NOMO-1 (cell line): Measurements from ENCODE around the gene ZNF560.
A peak's percentile ranks its signal among the peaks of the same experiment; 100 is the strongest.
"Not testable (repeated sequence)": the region's sequence is repeated elsewhere in the genome, so short reads cannot be mapped to it uniquely, and the experiment has no call there.

ENCODE experiments used
- DNase-seq, 2 experiments: peaks; one replicate each; lab custom pipeline; 2025; ENCODE audit not compliant: unreplicated experiment in 2 of 2; lab: John Stamatoyannopoulos, UW

ZNF560 gene

DNA sequence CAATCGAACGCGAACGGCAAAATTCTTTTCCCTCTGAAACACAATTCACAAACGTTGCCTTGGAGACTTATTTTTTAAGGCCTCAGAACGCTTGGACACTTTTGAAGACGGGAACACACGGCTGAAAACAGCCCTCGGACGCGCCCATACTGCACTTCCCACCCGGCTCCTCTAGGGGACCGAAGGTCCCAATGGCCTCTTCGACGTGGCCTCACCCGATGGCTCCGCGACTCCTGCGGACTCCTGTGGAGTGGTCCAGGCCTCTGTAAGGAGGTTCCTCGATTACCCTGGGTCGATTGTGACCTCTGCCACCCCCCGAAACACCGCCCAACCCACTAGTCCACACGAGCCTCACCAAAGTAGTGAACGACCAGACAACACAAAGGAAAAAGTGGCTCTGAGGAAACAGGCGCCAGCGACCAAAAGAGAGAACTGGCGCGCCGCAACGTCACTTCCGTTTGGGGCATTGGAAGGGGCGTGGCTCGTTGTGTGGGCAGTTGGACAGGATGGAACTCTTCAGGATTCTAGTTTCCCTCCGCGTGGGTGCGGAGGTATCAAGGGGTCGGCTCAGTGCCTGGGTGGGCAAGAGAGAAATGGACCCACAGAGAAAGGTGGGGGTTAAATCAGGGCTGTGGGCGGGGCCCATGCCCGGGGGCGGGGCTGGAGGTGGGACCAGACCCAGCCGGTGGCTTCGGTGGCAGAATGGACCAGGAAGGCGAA is at the start of gene ZNF560:
Gene ZNF560, minus strand, starts transcription at position 434 of the 720 bp plus-strand sequence. CDS start 23,303 bp downstream, outside the sequence.
- no peak for DNase-seq

DNA sequence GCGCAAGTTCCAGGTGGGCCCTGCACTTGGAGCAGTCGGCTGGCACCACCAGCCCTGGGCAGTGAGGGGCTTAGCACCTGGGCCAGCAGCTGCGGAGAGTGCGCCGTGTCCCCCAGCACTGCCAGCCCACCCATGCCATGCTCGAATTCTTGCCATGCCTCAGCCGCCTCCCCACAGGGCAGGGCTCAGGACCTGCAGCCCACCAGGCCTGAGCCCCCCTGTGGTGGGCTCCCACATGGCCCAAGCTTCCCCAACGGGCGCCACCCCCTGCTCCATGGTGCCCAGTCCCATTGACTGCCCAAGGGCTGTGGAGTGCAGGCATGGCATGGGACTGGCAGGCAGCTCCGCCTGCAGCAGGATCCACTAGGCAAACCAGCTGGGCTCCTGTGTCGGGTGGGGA is 49.5 kb upstream of the ZNF560 start:
- no peak for DNase-seq

DNA sequence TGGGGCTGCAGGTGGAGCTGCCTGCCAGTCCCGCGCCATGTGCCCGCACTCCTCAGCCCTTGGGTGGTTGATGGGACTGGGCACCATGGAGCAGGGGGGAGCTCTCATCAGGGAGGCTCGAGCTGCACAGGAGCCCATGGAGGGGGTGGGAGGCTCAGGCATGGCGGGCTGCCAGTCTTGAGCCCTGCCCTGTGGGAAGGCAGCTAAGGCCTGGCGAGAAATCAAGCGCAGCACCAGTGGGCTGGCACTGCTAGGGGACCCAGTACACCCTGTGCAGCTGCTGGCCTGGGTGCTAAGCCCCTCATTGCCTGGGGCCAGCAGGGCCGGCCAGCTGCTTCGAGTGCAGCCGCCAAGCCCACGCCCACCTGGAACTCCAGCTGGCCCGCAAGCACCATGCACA is 42.9 kb upstream of the ZNF560 start:
- DNase-seq: not testable (repeated sequence)

DNA sequence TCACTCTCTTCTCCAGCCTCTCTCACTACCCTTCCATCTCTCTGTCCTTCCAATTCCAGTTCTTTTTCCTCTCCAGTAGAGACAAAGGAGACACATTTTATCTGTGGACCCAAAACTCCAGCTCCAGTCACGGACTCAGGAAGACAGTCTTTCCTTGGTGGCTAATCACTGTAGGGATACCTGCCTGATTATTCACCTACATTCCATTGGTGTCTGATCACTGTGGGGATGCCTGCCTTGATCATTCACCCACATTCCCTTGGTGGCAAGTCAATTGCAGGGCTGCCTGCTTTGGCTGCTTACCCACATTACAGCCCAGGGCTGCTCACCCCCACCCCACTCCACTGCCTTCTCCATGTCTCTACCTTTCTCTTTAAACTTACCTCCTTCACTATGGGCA is 41.5 kb upstream of the ZNF560 start:
- not testable (repeated sequence) for DNase-seq

DNA sequence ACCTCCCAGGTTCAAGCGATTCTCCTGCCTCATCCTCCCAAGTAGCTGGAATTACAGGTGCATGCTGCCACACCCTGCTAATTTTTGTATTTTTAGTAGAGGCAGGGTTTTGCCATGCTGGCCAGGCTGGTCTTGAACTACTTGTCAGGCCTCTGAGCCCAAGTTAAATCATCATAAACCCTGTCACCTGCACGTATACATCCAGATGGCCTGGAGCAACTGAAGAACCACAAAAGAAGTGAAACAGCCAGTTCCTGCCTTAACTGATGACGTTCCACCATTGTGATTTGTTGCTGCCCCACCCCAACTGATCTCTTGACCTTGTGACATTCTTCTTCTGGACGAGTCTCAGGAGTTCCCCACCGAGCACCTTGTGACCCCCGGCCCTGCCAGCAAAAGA is 40.8 kb upstream of the ZNF560 start:
- DNase-seq: not testable (repeated sequence)

DNA sequence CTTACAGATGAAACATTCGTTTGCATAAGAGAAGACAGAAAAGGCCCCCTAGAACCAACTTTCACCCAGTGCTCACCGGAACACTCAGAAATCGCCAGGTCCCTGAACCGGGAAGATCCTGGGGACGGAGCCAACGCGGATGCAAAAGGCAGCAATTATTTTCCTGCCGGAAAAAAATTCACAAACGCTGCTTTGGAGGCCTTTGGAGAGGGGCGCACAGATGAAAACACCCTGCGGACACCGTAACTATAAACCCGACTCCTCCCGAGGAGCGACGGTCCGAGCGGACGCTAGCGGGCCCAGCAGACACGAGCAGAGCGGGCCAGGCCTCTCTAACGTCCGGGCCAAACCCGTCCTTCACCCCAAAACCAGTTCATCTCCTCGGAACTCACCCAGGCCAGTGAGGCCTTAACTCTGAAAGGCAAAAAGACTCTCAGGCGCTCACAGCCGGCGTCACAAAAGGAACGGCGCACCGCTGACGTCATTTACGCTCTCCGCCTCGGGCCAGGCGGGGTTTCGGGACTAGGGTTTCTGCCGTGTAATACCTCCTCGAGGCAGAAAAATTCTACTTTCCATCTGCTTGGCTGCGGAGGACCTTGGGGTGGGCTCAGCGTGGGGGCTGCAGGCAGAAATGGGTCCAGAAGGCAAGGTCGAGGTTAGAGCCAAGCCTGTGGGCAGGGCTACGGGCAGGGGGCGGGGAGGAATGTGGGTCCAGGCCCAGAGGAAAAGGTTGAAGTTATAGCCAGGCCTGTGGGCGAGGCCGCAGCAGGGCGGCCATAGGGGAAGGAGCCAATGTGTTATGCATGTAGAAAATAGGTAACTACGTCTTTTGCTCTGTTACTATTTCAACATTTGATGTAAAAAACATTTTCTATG is 40.0 kb upstream of the ZNF560 start, which contains the start of gene ZNF426:
Gene ZNF426, minus strand, starts transcription at position 463 of the 876 bp plus-strand sequence. CDS start 2,413 bp downstream, outside the sequence.
- DNase-seq: peak; percentile 86 to 90

DNA sequence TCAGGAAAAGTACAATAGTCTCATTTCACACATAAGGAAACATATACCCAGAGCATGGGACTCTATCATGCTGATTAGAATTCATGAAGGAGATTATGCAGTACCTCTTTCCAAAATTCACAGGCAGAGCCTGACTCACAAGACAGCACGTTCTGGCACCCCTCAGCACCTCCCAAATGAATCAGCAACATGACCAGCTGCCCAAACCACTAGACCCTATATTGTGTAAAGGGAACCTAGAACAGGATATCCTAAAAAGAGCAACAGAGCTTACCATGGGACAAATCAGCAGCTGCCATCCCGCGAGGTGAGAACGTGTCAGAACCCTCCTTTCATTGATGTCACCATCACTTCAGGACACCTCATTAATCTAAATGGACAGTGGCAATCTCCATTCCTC is 37.5 kb upstream of the ZNF560 start:
- DNase-seq: no peak

DNA sequence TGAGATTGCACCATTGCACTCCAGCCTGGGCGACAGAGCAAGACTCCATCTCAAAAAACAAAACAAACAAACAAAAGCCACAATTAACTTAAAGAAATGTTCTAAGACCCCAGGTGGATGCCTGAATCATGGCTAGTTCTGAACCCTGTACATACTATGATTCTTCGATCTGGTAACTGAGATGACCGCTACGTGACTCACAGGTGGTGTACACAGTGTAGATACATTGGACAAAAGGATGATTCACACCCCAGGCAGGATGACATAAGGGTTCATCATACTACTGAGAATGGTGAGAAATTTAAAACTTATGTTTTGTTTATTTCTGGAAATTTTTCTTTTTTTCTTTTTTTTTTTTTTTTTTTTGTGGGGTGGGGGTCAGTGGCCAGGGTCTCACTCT is 33.5 kb upstream of the ZNF560 start:
- no peak for DNase-seq

DNA sequence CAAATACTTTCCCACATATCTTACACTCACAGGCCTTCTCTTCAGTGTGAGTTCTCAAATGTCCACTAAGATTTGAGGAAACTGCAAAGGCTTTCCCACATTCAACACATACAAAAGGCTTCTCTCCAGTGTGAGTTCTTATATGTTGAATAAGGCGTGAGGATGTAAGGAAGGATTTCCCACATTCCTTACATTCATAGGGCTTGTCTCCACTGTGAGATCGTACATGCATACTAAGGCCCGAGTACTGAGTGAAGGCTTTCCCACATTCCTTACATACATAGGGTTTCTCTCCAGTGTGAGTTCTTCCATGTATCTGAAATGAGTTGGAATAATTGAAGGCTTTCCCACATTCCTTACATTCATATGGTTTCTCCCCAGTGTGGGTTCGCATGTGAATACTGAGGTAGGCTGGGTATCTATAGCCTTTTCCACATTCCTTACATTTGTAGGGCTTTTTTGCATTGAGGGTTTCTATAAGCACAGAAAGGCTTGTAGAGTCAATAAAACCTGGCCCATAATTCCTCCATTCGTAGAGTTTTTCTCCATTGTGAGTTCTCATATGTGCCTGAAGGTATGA is 30.4 kb upstream of the ZNF560 start:
- no peak for DNase-seq

DNA sequence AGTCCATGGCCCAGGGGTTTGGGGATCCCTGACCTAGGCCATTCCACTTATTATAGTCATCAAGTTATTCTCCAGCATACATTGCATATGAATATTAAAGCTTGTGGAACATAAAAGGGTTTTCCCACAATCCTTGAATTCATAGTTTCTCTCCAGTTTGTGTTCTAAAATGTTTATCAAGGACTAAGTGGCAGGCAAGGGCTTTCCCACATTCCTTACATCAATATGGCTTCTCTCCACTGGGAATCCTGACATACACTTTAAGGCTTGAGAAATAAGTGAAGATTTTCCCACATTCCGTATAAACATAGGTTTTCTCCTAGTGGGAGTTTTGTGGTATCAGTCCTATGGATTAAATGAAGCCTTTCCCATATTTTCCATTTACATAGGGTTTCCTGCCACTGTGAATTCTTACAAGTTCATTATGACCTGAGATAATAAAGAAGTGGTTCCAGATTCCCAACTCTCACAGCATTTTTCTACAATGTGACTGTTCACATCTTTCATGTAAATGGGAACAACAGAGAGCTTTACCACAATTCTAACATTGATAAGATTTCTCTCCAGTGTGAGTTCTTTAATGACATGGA is 25.6 kb upstream of the ZNF560 start:
- DNase-seq: no peak

DNA sequence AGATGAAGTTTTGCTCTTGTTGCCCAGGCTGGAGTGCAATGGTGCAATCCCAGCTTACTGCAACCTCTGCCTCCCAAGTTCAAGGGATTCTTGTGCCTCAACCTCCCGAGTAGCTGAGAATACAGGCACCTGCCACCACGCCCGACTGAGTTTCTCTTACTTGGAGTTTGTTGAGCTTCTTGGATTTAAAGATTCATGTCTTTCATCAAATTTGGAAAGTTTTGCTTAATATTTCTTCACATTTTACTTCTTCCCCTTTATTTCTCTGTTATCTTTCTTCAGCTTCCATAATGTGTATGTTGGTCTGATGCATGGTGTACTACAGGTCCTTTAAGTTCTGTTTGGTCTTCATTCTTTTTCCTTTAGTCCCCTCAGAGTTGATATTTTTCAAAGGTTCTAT is 8.9 kb upstream of the ZNF560 start:
- no peak for DNase-seq

DNA sequence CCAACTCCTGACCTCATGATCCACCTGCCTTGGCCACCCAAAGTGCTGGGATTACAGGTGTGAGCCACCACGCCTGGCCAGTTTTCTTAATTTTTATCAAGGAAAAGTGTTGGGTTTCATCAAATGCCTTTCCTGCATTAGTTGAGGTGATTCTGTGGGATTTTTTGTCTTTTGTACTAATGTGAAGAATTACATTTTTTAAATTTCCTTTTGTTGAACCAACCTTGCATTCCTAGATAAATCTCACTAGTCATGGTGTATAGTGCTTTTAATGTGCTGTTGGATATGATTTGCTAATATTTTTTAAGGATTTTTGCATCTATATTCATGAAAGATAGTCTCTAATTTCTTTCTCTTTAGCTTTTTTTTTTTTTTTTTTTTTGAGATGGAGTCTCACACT is 2.4 kb upstream of the ZNF560 start:
- DNase-seq: no peak

DNA sequence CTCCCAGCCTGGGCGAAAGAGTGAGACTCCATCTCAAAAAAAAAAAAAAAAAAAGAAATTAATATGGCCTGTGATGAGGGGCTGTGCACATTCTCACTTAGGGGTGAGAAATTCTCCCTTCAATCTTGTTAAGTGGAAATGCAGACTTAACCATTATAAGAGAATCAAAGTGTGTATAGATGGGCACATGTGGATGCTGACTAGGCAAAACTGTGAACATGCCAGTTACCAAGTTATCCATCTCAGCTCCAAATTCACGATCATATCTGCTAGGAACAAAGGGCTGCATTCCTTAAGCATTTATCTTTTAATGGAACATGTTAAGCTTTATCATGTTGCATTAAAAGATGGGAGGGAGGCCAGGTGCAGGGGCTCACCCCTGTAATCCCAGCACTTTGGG is 4.3 kb downstream of the ZNF560 start:
- no peak for DNase-seq

DNA sequence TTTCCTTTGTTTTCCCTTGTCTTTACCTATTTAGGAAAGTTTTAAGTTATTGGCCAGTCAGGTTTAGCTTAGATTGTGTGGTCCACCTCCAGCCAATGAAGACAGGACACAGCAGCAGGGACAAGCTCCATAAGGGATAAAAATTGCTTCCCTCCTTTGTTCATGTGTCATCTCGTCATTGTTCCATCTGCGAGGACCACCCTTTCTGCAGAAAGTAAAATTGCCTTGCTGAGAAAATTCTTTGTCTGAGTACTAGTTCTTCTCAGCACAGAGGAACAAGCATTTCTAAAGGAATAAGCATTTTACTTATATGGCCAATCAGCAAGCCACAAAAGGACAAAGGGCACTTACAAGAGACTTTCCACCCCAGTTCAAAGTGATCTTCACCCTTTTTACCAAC is 11.4 kb downstream of the ZNF560 start:
- DNase-seq: no peak

DNA sequence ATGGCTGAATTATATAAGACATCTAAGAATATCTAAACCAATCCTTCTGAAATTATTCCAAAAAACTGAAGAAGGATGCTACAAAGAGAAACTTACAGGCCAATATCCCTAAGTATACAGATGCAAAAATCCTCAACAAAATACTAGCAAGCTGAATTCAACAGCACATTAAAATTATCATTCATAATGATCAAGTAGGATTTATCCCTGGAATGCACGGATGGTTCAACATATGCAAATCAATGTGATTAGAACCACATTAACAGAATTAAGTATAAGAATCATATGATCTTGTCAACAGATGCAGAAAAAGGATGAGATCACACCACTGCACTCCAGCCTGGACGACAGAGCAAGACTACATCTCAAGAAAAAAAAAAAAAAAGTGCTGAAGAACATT is 13.3 kb downstream of the ZNF560 start:
- no peak for DNase-seq

DNA sequence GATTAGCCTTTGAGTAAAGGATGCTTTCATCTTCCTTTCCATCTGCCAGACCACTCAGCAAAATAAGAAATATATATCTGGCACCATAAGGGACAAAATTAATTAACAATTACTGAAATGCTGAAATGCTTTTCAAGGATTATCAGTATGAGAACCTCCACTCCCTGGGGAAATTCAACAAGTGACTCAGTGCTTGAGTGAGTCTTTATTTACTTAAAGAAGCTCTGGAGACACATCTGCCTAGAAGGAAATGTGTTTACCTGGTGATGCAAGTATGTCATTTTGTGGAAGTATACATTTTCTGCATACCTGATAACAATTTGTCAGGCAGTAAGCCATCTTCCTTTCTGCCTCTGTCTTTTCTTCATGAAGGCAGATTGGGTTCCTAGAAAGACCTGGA is 23.4 kb downstream of the ZNF560 start:
- DNase-seq: no peak

DNA sequence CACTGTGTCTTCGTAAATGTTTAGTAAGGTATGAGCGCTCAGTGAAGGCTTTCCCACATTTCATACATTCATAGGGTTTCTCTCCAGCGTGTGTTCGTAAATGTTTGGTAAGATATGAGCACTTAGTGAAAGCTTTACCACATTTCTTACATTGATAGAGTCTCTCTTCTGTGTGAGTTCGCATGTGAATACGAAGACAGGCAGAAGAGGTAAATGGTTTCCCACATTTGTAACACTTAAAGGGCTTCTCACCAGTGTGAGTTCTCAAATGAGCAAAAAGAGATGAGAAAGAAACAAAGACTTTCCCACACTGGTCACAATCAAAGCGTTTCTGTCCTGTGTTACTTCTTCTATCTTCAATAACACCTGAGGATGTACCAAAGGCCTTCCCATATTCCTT is 31.3 kb downstream of the ZNF560 start:
- no peak for DNase-seq

DNA sequence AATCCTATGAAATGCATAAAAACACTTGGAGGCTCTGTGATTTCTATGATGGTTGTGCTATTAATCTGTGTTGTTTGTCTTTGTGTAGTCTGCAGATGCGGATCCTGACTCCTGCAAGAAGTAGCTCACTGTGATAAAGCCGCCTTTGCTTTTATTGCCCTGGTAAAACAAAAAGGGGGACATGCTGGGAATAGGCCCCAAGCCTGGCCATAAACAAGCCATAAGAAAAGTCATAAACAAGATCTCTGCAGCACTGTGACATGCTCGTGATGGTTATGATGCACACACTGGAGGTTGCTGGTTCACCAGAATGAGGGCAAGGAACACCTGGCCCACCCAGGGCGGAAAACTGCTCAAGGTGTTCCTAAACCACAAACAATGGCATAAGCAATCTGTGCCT is 36.5 kb downstream of the ZNF560 start:
- no peak for DNase-seq

DNA sequence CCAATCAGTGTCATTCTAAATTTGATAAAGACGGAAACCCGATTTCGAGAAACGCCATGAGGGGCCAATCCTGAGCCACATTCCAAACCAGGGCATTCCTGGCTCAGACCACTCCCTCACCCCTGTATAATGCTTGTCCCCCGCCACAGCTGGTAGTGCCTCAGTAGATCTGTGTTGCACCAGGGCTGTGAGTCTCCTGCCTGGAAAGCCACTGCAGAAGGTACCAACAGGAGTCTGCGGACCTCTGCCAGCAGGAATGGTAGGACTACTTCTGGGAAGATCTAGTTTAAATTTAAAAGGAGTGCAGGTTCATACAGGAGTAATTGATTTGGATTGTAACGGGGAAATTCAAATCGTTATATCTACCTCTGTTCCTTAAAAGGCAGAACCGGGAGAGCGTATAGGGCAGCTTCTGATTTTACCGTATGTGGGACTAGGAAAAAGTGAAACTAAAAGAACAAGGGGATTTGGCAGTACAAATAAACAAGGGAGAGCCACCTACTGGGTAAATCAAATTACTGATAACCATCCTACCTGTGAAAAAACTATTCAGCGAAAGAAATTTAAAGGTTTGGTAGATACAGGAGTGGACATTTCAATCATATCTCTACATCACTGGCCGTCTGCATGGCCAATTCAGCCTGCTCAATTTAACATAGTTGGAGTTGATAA is 42.3 kb downstream of the ZNF560 start:
- DNase-seq: no peak

DNA sequence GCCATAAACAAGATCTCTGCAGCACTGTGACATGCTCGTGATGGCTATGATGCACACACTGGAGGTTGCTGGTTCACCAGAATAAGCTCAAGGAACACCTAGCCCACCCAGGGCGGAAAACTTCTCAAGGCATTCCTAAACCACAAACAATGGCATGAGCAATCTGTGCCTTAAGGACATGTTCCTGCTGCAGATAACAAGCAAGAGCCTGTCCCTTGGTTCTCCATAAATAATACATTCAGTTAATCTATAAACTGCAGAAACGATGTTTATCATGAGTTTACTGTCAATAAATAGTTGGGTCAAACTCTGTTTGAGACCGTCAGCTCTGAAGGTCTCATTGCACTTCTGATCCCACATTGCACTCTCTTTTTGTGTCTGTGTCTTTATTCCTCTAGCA is 44.5 kb downstream of the ZNF560 start:
- no peak for DNase-seq

DNA sequence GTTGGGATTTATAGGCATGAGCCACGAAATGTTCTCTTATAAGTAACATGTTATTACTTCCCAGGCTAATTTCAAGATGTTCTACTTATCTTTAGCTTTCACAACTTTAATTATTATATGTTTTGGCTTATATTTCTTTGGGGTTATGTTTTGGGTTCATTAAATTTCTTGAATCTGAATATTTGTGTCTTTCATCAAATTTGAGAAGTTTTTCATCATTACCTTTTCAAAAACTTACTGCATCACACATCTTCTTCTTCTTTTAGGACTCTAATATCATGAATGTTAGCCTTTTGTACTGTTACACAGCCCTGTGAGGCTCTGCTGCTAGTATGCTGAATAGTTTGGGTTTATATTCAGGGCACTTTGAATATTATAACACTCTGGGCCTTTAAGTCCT is 53.4 kb downstream of the ZNF560 start:
- DNase-seq: no peak
